HG03460 (cell line): Measurements from ENCODE around the gene ZNF282.
A peak's percentile ranks its signal among the peaks of the same experiment; 100 is the strongest.

Experiments used
- ATAC-seq: cut with Tn5 transposase; IDR thresholded peaks from one replicate; pipeline ENCODE4 v1.9.1; 2021; ENCODE audit not compliant: unreplicated experiment

ZNF282 gene

GRCh38 chr7:149195180-149196150 is at the start of gene ZNF282:
ZNF282 (plus strand) TSS chr7:149195546; CDS start chr7:149195590, 44 bp downstream.
- ATAC-seq, result peak; percentile 94

DNA sequence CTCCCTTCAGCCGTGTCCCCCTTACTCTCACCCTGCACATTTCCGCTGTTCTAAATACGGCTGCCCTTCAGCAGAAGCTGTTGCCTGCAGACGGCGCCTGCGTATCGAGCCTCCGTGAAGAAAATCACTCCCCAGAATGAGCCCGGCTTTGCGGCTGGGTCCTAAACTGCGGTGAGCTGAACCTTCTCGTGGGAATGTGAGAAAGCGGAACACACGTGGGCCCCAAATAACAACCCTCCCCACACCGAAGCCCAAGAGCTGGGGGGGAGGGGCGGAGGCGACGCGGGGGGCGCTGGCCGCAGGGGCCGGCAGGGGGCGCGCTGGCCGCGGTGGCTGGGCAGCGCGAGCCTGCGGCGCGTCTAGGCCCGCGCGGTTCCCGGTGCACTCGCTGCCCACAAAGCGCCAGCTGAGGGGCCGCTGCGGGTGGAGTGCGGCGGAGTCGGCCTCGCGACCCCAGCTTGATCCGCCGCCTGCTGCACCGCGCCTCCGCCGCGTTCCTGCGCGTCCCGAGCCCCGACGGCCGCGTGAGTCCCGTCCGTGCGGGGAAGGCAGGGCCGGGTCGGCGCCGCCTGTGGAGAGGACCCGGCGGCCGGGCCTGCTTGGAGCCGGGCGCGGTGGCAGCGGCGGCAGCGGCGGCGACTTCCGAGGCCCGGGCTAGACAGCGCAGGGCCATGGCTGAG is 48.1 kb upstream of the ZNF282 start, which contains the start of gene ZNF398:
Gene ZNF398, plus strand, starts transcription at position 382 of the 680 bp plus-strand sequence. Its CDS starts 290 bp downstream, at position 672.
- peak; percentile 68 for ATAC-seq

GRCh38 chr7:149147752-149148653 is 47.3 kb upstream of the ZNF282 start:
- ATAC-seq, result peak; percentile 29

DNA sequence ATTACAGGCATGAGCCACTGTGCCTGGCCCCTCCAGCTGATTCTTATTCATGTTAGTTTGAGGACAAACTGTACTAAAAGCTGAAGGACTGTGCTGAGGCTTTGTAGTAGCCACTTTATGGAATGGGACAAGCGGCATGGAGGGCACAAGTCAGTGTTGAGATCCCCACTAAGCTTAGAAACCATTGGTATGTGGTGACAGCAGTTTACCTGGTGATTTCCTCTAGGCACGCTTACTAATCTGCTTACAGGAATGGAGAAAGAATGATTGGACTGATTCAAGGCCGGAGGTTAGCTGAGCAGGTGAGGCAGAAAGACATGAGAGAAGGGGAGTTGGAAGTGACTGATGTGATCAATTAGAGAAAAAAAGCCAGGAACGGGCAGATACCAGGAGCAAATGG is 44.4 kb upstream of the ZNF282 start:
- no peak for ATAC-seq

DNA sequence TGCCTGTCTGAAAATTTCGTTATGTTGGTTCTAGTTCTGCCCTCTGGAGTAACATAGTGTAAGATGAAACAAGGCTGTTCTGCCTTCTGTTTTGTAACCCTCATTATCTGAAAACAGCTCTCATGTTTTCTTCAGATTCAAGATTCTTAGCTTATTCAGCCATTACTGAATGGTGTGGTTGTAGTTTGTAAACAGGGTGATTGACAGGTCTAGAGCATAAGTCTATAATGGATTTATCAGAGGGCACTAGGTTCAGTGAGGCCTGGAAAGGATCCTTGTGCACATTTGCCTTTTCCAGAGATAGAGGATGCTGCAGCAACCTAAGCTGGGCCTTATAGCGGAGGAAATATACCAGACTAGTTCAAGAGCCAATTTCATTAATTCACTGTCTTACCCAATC is 42.0 kb upstream of the ZNF282 start:
- ATAC-seq, result no peak

- ATAC-seq, result no peak
These were observed 41.3 kb upstream of the ZNF282 start for GRCh38 chr7:149154056-149154455.

GRCh38 chr7:149156898-149157297 is 38.4 kb upstream of the ZNF282 start:
- ATAC-seq, result no peak

GRCh38 chr7:149161241-149161848 is 34.0 kb upstream of the ZNF282 start:
- no peak for ATAC-seq

GRCh38 chr7:149166142-149166541 is 29.2 kb upstream of the ZNF282 start:
- no peak for ATAC-seq

GRCh38 chr7:149166630-149167352 is 28.6 kb upstream of the ZNF282 start:
- ATAC-seq, result no peak

GRCh38 chr7:149171892-149172533 is 23.3 kb upstream of the ZNF282 start:
- no peak for ATAC-seq

GRCh38 chr7:149172534-149172920 is 22.8 kb upstream of the ZNF282 start:
- no peak for ATAC-seq

DNA sequence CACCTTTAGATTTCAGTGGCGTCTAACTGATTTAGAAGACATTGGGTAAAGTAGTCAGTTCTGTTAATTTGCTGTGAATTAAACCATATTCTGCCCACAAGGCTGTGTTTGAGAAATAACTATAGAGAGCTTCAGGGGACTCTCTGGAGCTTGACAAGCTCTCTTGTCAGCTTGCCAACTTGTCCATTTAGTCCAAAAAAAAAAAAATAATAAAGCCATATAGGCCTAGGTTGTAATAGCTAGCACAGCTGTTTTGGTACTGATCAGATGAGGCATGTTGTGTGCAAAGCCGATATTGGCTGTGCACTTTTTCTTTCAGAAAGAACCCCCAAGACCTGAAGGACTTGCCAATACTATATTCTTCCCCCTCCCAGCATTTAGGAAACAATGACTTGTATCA is 20.2 kb upstream of the ZNF282 start:
- ATAC-seq, result no peak

DNA sequence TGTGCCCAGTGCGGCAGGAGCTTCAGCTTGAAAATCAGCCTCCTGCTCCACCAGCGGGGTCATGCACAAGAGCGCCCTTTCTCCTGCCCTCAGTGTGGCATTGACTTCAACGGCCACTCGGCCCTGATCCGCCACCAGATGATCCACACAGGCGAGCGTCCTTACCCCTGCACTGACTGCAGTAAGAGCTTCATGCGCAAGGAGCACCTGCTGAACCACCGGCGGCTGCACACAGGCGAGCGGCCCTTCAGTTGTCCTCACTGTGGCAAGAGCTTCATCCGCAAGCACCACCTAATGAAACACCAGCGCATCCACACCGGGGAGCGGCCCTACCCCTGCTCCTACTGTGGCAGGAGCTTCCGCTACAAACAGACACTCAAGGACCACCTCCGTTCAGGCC is 16.1 kb upstream of the ZNF282 start:
- no peak for ATAC-seq

DNA sequence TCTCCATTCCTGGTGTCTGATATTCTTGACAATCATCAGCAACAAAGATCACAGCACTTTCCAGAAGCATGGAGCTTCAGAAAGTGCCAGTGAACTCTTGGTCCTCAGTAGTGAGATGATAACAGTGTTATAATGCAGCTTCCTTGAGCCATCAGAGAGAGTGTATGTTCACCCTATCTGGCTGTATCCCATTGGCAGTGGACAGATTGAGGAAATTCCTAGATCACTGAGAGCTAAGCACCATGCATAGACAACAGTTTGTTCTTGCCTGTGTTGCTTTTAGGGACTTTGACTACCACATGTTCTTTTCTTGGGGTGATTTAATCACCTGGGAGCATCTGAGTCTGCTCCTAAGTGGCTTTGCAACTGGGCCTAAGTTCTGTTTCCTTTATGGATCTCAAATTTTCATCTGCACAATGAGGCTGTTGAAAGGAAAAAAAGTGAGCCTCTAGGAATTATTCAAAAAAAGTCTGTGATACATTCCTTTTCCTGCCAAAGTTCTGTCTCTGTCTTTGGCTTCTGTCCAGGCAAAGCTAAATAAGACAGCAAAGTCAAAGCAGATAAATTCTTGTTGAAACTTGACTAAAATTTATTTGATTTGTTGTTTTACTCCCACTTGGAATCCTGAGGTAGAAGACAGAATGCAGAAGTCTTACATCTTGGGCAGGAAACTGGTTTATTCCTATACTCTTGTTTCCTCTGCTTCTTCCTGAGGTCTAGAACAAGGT is 14.5 kb upstream of the ZNF282 start:
- no peak for ATAC-seq

GRCh38 chr7:149181450-149181790 is 13.9 kb upstream of the ZNF282 start:
- ATAC-seq, result no peak

- ATAC-seq, result no peak
These were observed 11.1 kb upstream of the ZNF282 start for GRCh38 chr7:149184274-149184673.

DNA sequence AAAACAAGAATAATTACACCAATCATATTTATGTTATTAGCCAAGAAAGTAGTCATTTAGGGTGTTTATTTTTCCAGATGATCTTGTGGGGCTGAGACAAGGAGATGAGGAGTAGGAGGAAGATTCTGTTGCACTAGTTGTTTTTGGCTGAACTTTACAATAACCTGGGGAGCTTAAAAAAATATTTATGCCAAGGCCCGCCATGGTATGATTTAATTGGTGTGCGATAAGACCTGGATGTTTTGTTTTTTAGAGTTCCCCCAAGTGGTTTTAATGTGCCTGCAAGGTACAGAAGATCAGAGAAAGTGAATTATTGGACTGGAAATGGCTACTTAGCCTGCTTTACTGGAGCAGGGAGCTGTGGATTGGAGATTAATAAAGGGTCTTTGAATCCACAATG is 7.1 kb upstream of the ZNF282 start:
- no peak for ATAC-seq
